HG02642 (cell line): ENCODE results near the gene CCDC90B.

Experiments
- ATAC-seq: cut with Tn5 transposase; IDR thresholded peaks from one replicate; pipeline ENCODE4 v1.9.1; 2021; ENCODE audit warnings: mild to moderate bottlenecking; ENCODE audit not compliant: unreplicated experiment, poor library complexity

The CCDC90B gene

DNA sequence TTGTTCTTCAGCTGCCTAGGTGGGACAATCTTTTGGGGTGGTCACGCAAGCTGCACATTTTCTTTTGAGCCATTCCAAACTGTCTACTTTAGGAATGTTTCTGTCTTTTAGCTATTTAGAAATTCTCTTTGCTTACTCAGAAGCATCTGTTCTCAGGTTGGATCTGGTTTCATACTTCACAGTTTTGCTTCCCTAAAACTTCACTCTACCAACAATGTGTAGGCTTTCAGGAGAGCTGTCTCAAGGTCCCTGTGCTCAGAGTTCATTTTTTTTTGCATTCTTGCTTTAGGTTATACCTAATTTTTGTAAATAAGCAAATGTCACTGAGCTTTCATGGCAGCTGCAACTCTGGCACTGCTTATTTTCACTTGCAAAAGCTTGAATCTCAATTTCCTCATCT, 36.7 kb downstream of the CCDC90B start:
- no peak for ATAC-seq

- ATAC-seq, result no peak
Measured at GRCh38 chr11:83241291-83241946, 44.7 kb downstream of the CCDC90B start.

GRCh38 chr11:83238111-83238510, 48.1 kb downstream of the CCDC90B start:
- ATAC-seq, result no peak

DNA sequence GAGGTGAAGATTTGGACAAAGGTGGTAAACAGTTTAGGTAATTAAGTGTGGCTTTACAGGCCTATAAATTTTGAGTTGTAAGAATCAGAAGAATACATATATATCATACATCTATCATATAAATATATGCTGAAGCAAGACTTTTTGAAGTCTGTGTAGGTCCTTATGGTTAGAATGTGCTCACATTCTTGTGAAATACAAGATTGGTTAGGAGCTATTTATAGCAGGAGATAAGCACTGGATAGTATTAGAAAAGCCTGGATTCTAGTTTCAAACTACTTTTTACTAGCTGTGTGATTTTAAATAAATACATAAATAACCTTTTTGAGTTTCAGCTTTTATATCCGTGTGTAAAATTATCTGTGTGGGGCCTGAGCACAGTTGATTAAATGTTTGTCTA, 50.3 kb downstream of the CCDC90B start:
- no peak for ATAC-seq

GRCh38 chr11:83223457-83223856, 62.7 kb downstream of the CCDC90B start:
- no peak for ATAC-seq

- ATAC-seq, result no peak
Measured at GRCh38 chr11:83222499-83222898, 63.7 kb downstream of the CCDC90B start.

DNA sequence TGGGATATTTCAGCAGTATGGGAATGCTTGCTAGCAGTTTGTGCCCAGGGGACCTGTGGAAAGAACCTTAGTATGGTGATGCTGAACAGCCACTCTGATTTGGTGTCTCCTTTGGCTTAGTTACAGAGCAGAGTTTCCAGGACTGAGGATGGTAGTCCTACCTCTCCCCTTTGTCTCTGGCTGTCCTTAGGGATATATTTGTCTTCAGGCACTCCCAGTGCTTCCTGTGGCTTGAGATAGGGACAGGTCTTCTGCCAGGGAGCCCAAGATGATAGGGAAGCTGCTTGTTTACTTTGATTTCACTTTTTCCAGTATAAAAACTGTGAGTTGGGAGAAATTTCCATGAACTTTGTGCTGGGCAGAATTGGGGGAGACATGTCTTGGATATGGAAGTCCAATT, 64.5 kb downstream of the CCDC90B start:
- no peak for ATAC-seq

- no peak for ATAC-seq
Measured at GRCh38 chr11:83220260-83220659, 65.9 kb downstream of the CCDC90B start.

GRCh38 chr11:83219095-83219494, 67.1 kb downstream of the CCDC90B start:
- no peak for ATAC-seq
